ENCODE data around the gene LRP2.

GRCh38 chr2:169272010-169272409 lies 90.3 kb downstream of the LRP2 start:
- TF ChIP-seq RNF2 (IDR thresholded peaks at IDR 0.05; ENCODE audit: borderline replicate concordance, low read depth, low read length, missing control alignments, poor library complexity, severe bottlenecking) (no peak), EZH2 (IDR thresholded peaks at IDR 0.05; ENCODE audit: low read depth, low read length, severe bottlenecking) (no peak), POLR2A (IDR thresholded peaks at IDR 0.05; ENCODE audit: control extremely low read depth in 1 of 2, low read depth in 2 of 2, low read length in 2 of 2) (no peak), EP300 (IDR thresholded peaks at IDR 0.05; ENCODE audit: borderline replicate concordance in 1 of 2, low read depth in 2 of 2, low read length in 2 of 2) (no peak), EGR1 (IDR thresholded peaks at IDR 0.05; ENCODE audit: borderline replicate concordance, low read depth, low read length) (no peak), SAP30 (IDR thresholded peaks at IDR 0.05; ENCODE audit: insufficient read depth, insufficient replicate concordance, low read length) (no peak), RAD21 (IDR thresholded peaks at IDR 0.05 in 1 of 2, conservative IDR thresholded peaks at IDR 0.05 in 1 of 2; ENCODE audit: low read depth in 2 of 2, low read length in 2 of 2) (no peak), POLR2AphosphoS5 (IDR thresholded peaks at IDR 0.05; ENCODE audit: low read depth, low read length) (no peak), CREB1 (IDR thresholded peaks at IDR 0.05) (no peak), JUND (IDR thresholded peaks at IDR 0.05; ENCODE audit: low read length) (no peak), FOSL1 (IDR thresholded peaks at IDR 0.05; ENCODE audit: insufficient read depth, low read depth, low read length) (no peak)
- TF ChIP-seq, protein P1, sequence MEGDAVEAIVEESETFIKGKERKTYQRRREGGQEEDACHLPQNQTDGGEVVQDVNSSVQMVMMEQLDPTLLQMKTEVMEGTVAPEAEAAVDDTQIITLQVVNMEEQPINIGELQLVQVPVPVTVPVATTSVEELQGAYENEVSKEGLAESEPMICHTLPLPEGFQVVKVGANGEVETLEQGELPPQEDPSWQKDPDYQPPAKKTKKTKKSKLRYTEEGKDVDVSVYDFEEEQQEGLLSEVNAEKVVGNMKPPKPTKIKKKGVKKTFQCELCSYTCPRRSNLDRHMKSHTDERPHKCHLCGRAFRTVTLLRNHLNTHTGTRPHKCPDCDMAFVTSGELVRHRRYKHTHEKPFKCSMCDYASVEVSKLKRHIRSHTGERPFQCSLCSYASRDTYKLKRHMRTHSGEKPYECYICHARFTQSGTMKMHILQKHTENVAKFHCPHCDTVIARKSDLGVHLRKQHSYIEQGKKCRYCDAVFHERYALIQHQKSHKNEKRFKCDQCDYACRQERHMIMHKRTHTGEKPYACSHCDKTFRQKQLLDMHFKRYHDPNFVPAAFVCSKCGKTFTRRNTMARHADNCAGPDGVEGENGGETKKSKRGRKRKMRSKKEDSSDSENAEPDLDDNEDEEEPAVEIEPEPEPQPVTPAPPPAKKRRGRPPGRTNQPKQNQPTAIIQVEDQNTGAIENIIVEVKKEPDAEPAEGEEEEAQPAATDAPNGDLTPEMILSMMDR (IDR thresholded peaks at IDR 0.05; ENCODE audit: control extremely low read depth in 1 of 3, insufficient read depth in 1 of 3, low read depth in 1 of 3, low read length in 3 of 3) = no peak
- TF ChIP-seq, protein P2, sequence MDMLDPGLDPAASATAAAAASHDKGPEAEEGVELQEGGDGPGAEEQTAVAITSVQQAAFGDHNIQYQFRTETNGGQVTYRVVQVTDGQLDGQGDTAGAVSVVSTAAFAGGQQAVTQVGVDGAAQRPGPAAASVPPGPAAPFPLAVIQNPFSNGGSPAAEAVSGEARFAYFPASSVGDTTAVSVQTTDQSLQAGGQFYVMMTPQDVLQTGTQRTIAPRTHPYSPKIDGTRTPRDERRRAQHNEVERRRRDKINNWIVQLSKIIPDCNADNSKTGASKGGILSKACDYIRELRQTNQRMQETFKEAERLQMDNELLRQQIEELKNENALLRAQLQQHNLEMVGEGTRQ (IDR thresholded peaks at IDR 0.05; ENCODE audit: low read length) = no peak

Measured in H1 (cell line).